ENCODE results near the gene RNF32. TPM values are rescaled to one million over a fixed set of nuclear protein-coding genes. Genes with fewer than 3 reads are reported as not detected.
"Not testable (repeated sequence)": the region's sequence is repeated elsewhere in the genome, so short reads cannot be mapped to it uniquely, and the experiment has no call there.

RNF32 gene
- total RNA-seq, 2 donors from 2014 or later: 0.79 TPM; not detected in 1

GRCh38 chr7:156642306-156643045 lies 1.9 kb downstream of the RNF32 start:
- no peak for TF ChIP-seq CTCF (IDR thresholded peaks at IDR 0.05)
- Histone ChIP-seq H3K4me3 (no peak overlapping the region), H3K9me3 (no peaks in the 10 kb centered on the region), H3K36me3 (no peaks in the 10 kb centered on the region), H3K27ac (no peak overlapping the region), H3K4me1 (peaks cover 0 to 12% of the 10 kb centered on the region in 2 donors), H3K27me3 (no peaks in the 10 kb centered on the region)
- no peak for DNase-seq (ENCODE audit: low spot score)

- H3K4me3 ChIP-seq; H3K9me3 ChIP-seq; H3K27me3 ChIP-seq; DNase-seq (ENCODE audit: low spot score); H3K36me3 ChIP-seq; H3K4me1 ChIP-seq; H3K27ac ChIP-seq: not testable (repeated sequence)
These were observed 6.8 kb downstream of the RNF32 start for GRCh38 chr7:156647330-156647729.

GRCh38 chr7:156650042-156650441 lies 9.5 kb downstream of the RNF32 start:
- H3K27me3 ChIP-seq: no peaks in the 10 kb centered on the region

GRCh38 chr7:156651474-156651873 lies 10.9 kb downstream of the RNF32 start:
- Histone ChIP-seq H3K27me3 (no peaks in the 10 kb centered on the region), H3K4me1 (no peaks in the 10 kb centered on the region), H3K36me3 (no peaks in the 10 kb centered on the region), H3K9me3 (no peaks in the 10 kb centered on the region), H3K4me3 (no peak overlapping the region), H3K27ac (no peak overlapping the region)
- DNase-seq (ENCODE audit: low spot score): no peak
- no peak for TF ChIP-seq CTCF (IDR thresholded peaks at IDR 0.05)

More at GRCh38 chr7:156650042-156650441, 9.5 kb downstream of the RNF32 start:
- Histone ChIP-seq H3K9me3 (no peaks in the 10 kb centered on the region), H3K36me3 (no peaks in the 10 kb centered on the region), H3K27ac (no peak overlapping the region), H3K4me3 (no peak overlapping the region), H3K4me1 (no peaks in the 10 kb centered on the region)
- no peak for TF ChIP-seq CTCF (IDR thresholded peaks at IDR 0.05)
- no peak for DNase-seq (ENCODE audit: low spot score)

- Histone ChIP-seq H3K4me3 (no peak overlapping the region), H3K4me1 (no peaks in the 10 kb centered on the region), H3K27ac (no peak overlapping the region), H3K9me3 (no peaks in the 10 kb centered on the region), H3K36me3 (no peaks in the 10 kb centered on the region), H3K27me3 (no peaks in the 10 kb centered on the region)
- no peak for DNase-seq (ENCODE audit: low spot score)
- TF ChIP-seq CTCF (IDR thresholded peaks at IDR 0.05): no peak
These were observed 12.5 kb downstream of the RNF32 start for GRCh38 chr7:156652886-156653568.

- Histone ChIP-seq H3K27me3 (no peaks in the 10 kb centered on the region), H3K36me3 (no peaks in the 10 kb centered on the region)
These were observed 14.1 kb downstream of the RNF32 start for GRCh38 chr7:156654511-156655234.

More at GRCh38 chr7:156654511-156655234, 14.1 kb downstream of the RNF32 start:
- no peak for TF ChIP-seq CTCF (IDR thresholded peaks at IDR 0.05)
- Histone ChIP-seq H3K4me3 (no peak overlapping the region), H3K4me1 (no peaks in the 10 kb centered on the region), H3K27ac (no peak overlapping the region), H3K9me3 (no peaks in the 10 kb centered on the region)
- DNase-seq (ENCODE audit: low spot score): no peak
